Heart right ventricle (tissue), 16 donors: ENCODE measurements around the gene ATP2A1. TPM values are rescaled to one million over a fixed set of nuclear protein-coding genes. Genes with fewer than 3 reads are reported as not detected.

ENCODE experiments used
- ATAC-seq, 8 donors: fragments of 200-7000 bp; cut with Tn5 transposase; one replicate each; pipeline ENCODE4 v1.9.1; 2020; ENCODE audit warnings: mild to moderate bottlenecking in 8 of 8, moderate library complexity in 8 of 8, moderate number of reproducible peaks in 1 of 8
- DNase-seq, 2 donors: peaks; one replicate each; pipeline ENCODE4 v3.0.0-alpha.2; 2020
- H3K27ac ChIP-seq, 10 donors: fragments of 200-600 bp; sonication (generic) in 2 of 10; one replicate each; pipeline versions ENCODE4 v1.5.0 to v1.8.0; 2020 to 2022; ENCODE audit warnings: mild to moderate bottlenecking in 3 of 10
- H3K27me3 ChIP-seq, 7 donors: fragments of 200-600 bp; one replicate each; pipeline ENCODE4 v1.8.0; 2021 to 2022; ENCODE audit warnings: mild to moderate bottlenecking in 2 of 7
- H3K36me3 ChIP-seq, 9 donors: fragments of 200-600 bp; sonication (generic) in 1 of 9; one replicate each; pipeline versions ENCODE4 v1.5.0 to v1.8.0; 2020 to 2022; ENCODE audit warnings: mild to moderate bottlenecking in 2 of 9
- H3K4me1 ChIP-seq, 9 donors: fragments of 200-600 bp; sonication (generic) in 1 of 9; one replicate each; pipeline versions ENCODE4 v1.5.0 to v1.8.0; 2020 to 2022; ENCODE audit warnings: mild to moderate bottlenecking in 4 of 9
- H3K4me3 ChIP-seq, 10 donors: fragments of 200-600 bp; sonication (generic) in 2 of 10; one replicate each; pipeline versions ENCODE4 v1.5.0 to v1.8.0; 2020 to 2022; ENCODE audit warnings: mild to moderate bottlenecking in 7 of 10, moderate library complexity in 2 of 10
- H3K9me3 ChIP-seq, 11 donors: fragments of 200-600 bp in 10 of 11; sonication (generic) in 2 of 11; one replicate each; pipeline versions ENCODE4 v1.5.0 to v1.8.0; 2013 to 2022; ENCODE audit warnings: mild to moderate bottlenecking in 2 of 11, control low read depth in 1 of 11, moderate library complexity in 1 of 11
- CTCF ChIP-seq, 9 donors: fragments of 200-600 bp; sonication (generic) in 2 of 9; IDR thresholded peaks; one replicate each; pipeline versions ENCODE4 v1.5.0 to v1.8.0; 2021 to 2022; ENCODE audit warnings: antibody characterized with exemption in 9 of 9, mild to moderate bottlenecking in 5 of 9, moderate library complexity in 1 of 9
- WGBS, 2 donors: extraction: QIAGEN DNeasy Blood & Tissue Kit; methylation state at CpG; one replicate each; pipeline ENCODE4 v1.1.7; 2013; ENCODE audit warnings: inconsistent platforms in 1 of 2; 5-methylcytosine and 5-hydroxymethylcytosine counted together
- intact Hi-C, 10 donors: fragments of 100-400 bp; cut with DNase I; formaldehyde crosslinking; loops; one replicate each; pipeline versions ENCODE4 v1.11.1 to v1.14.2; 2022
- microRNA-seq, 2 donors: library from miRNA; unstranded; fragments of <30 nt; microRNA quantifications; one replicate each; pipeline ENCODE4 v1.2.0, GENCODE V29; 2021
- polyA plus RNA-seq, 2 donors: library from polyadenylated mRNA; stranded (reverse); fragments of 200-250 nt; gene quantifications; one replicate each; pipeline ENCODE4 v1.2.3, GENCODE V29; 2013
- total RNA-seq, 10 donors: library from RNA; stranded (reverse); fragmentation: NEBNext Ultra II Directional in 3 of 10; extraction: Animal tissue kit (Norgen Biotek cat#: 25700) in 3 of 10; gene quantifications; one replicate each; pipeline versions ENCODE4 v1.2.1 to v1.2.4, GENCODE V29; 2021 to 2023
- donor health status: Arrhythmogenic right ventricular cardiomyopathy.
- donor health status: ischemic (EF 13 %, LVEDD 7.1; RV severe dilation, severe dysfunction).
- donor health status: healthy with polysubstance abuse.
- donor health status: DM: no; HTN: yes; CAD: no.
- donor health status: DM: no; HTN: no; CAD: no.
- donor health status: ischemic (EF 25% LVEDD 6.9; RV normal size, moderate dysfunction).
- donor health status: ischemic (EF 25% LVEDD 5.7; RV mildly dilated, moderate dysfunction).
- donor health status: healthy.
- donor health status: DM: yes; HTN: yes; CAD: no.
- donor health status: Ischemic cardiomyopathy.
- donor health status: ischemic (EF 35%, LVEDD 5.7; RV mildly dilated, moderate dysfunction).
- donor health status: nonischemic (EF 11% LVEDD 7.7; RV severe dilation, severe dysfunction).
- donor health status: DM: yes; HTN: yes; CAD: no.
- donor health status: PGD.
- donor health status: ischemic (EF 29% LVEDD 5.4; RV normal size, mild dysfunction).
- donor health status: nonischemic (EF 23%, LVEDD 6.1; RV moderate dilation, normal function).

ATP2A1 gene
- total and polyA plus RNA-seq, 12 donors: 0.13 to 1.0 (median 0.23) TPM

GRCh38 chr16:28946681-28947080, 68.4 kb downstream of the ATP2A1 start:
- H3K36me3 ChIP-seq: no peaks in the 10 kb centered on the region
- 76 to 90% methylated on average over 4 of the region's 4 CpGs for WGBS, 2 donors
- peaks cover 3 to 21% (median 14%) of the 10 kb centered on the region in 9 donors for H3K4me1 ChIP-seq
- ATAC-seq (no peak), DNase-seq (no peak)
- H3K9me3 ChIP-seq: no peaks in the 10 kb centered on the region
- intact Hi-C loops: loop anchor here in 6 of 10 donors (5.0 to 10.0 kb wide), 5 partner anchors 72 to 392 kb away; partner anchors contain the start of genes SH2B1 (in 4 of the 6), ATXN2L (in 2 of the 6), ATP2A1 (in 1 of the 6) and SGF29 (in 1 of the 6)
- TF ChIP-seq CTCF (IDR thresholded peaks at IDR 0.05): no peak
- H3K27ac ChIP-seq: no peak overlapping the region
- no peaks in the 10 kb centered on the region for H3K27me3 ChIP-seq
- no peak overlapping the region for H3K4me3 ChIP-seq

- Histone ChIP-seq H3K27ac (peak within 1 kb of the TSS; percentile 19 to 94 (median 90)), H3K27me3 (no peaks in the 10 kb centered on the region), H3K4me1 (peaks cover 6 to 23% (median 16%) of the 10 kb centered on the region in 9 donors), H3K36me3 (peaks cover 0 to 39% (median 12%) of the 10 kb centered on the region in 9 donors), H3K4me3 (peak within 1 kb of the TSS; percentile 75 to 99 (median 92)), H3K9me3 (no peaks in the 10 kb centered on the region)
- intact Hi-C loops: loop anchor here in 2 of 10 donors (1.0 to 5.0 kb wide), 3 partner anchors 26 to 89 kb away; partner anchors contain the start of genes RABEP2 (in 2 of the 2) and SH2B1 (in 1 of the 2)
- no peak for TF ChIP-seq CTCF (IDR thresholded peaks at IDR 0.05)
- WGBS, 2 donors: 0 to 1% methylated on average over 77 to 79 of the region's 79 CpGs
- peak; percentile 99 to 100 for DNase-seq
- ATAC-seq: peak; percentile 97 to 100 (median 98)
Observed at GRCh38 chr16:28950648-28951409, 72.5 kb downstream of the ATP2A1 start, which contains the start of gene NFATC2IP. Gene NFATC2IP (plus strand): TSS chr16:28950937. CDS start chr16:28951012, 75 bp downstream.

DNA sequence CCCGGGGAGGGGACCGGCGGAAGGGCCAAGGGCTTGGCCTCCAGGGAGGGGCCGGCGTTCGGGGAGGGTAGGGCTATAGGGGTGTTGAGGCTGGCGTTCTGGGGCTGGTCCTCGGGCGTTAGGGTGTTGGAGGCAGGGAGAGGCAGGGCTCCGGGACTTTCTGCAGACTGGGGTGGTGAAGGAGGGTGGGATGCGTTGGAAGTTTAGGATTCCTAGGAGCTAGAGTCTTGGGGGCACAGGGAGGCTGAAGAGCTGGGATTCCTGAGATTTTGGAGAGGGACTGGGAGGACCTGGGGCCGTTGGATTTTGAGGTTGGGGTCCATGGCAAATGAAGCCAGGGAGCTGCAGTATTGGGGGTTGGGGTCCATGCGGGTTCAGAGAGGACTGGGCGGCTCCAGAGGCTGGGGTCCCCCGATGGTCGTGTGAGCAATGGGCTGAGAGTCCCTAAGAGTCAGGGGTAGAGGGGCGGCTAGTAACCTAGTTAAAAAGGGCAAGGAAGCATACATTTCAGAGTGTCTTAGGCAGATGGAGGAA, 73.2 kb downstream of the ATP2A1 start:
- intact Hi-C loops: loop anchor here in 2 of 10 donors (2.0 to 5.0 kb wide), 2 partner anchors 27 to 89 kb away; partner anchors contain the start of genes RABEP2 (in 1 of the 2) and SH2B1 (in 1 of the 2)
- WGBS, 2 donors: 1 to 2% methylated on average over 17 of the region's 17 CpGs
- peaks cover 0 to 45% (median 12%) of the 10 kb centered on the region in 9 donors for H3K36me3 ChIP-seq
- H3K9me3 ChIP-seq: no peaks in the 10 kb centered on the region
- ATAC-seq: peak in 6 of 8 donors; percentile 6 to 76 (median 27)
- TF ChIP-seq CTCF (IDR thresholded peaks at IDR 0.05): no peak
- H3K4me1 ChIP-seq: peaks cover 6 to 21% (median 14%) of the 10 kb centered on the region in 9 donors
- peak overlapping the region; percentile 75 to 99 (median 92) for H3K4me3 ChIP-seq
- peak in 1 of 2 donors; percentile 56 for DNase-seq
- peak overlapping the region; percentile 19 to 94 (median 90) for H3K27ac ChIP-seq
- H3K27me3 ChIP-seq: no peaks in the 10 kb centered on the region

Small RNAs within 50 kb of the gene (microRNA-seq; reads per million reads assigned to microRNA genes)
- gene MIR4721: 0 reads per million in 2 donors

Other genes starting within 250 kb of the ATP2A1 start
- under 1 TPM in 1 of 10 donors, not detected in 9; 0.61 TPM for gene NPIPB8, start 240.4 kb upstream of the ATP2A1 start, total RNA-seq
- not detected for gene NPIPB8, start 240.4 kb upstream of the ATP2A1 start, polyA plus RNA-seq
- 100 to 1,000 TPM; 256 to 544 (median 401) TPM for gene EIF3C, start 167.0 kb upstream of the ATP2A1 start, total RNA-seq
- 1,000 to 10,000 TPM in 1 of 2 donors, 100 to 1,000 TPM in 1; 549 to 1,102 TPM for gene EIF3C, start 167.0 kb upstream of the ATP2A1 start, polyA plus RNA-seq
- gene NPIPB9, start 126.7 kb upstream of the ATP2A1 start, total RNA-seq: 1 to 10 TPM in 1 of 10 donors, under 1 TPM in 4, not detected in 5; 0.22 to 1.3 (median 0.59) TPM
- 1 to 10 TPM in 1 of 2 donors, under 1 TPM in 1; 0.10 to 1.4 TPM for gene NPIPB9, start 126.7 kb upstream of the ATP2A1 start, polyA plus RNA-seq
- gene ATXN2L, start 55.5 kb upstream of the ATP2A1 start, total RNA-seq: 10 to 100 TPM; 37.4 to 66.2 (median 45.9) TPM
- gene ATXN2L, start 55.5 kb upstream of the ATP2A1 start, polyA plus RNA-seq: 10 to 100 TPM; 36.0 to 99.9 TPM
- gene TUFM, start 32.1 kb upstream of the ATP2A1 start, total RNA-seq: 100 to 1,000 TPM; 193 to 250 (median 236) TPM
- gene TUFM, start 32.1 kb upstream of the ATP2A1 start, polyA plus RNA-seq: 100 to 1,000 TPM; 286 to 362 TPM
- gene SH2B1, start 14.6 kb upstream of the ATP2A1 start, total RNA-seq: 10 to 100 TPM; 30.6 to 54.5 (median 36.6) TPM
- 10 to 100 TPM; 30.2 to 72.1 TPM for gene SH2B1, start 14.6 kb upstream of the ATP2A1 start, polyA plus RNA-seq
- 10 to 100 TPM; 11.8 to 20.0 (median 15.5) TPM for gene RABEP2, start 46.8 kb downstream of the ATP2A1 start, total RNA-seq
- 10 to 100 TPM; 18.7 to 47.6 TPM for gene RABEP2, start 46.8 kb downstream of the ATP2A1 start, polyA plus RNA-seq
- under 1 TPM in 1 of 10 donors, not detected in 9; 0.19 TPM for gene CD19, start 53.5 kb downstream of the ATP2A1 start, total RNA-seq
- under 1 TPM in 1 of 2 donors, not detected in 1; 0.06 TPM for gene CD19, start 53.5 kb downstream of the ATP2A1 start, polyA plus RNA-seq
- 10 to 100 TPM; 13.8 to 22.5 (median 17.0) TPM for gene NFATC2IP, start 72.4 kb downstream of the ATP2A1 start, total RNA-seq
- 10 to 100 TPM; 15.7 to 24.4 TPM for gene NFATC2IP, start 72.4 kb downstream of the ATP2A1 start, polyA plus RNA-seq
- gene SPNS1, start 96.3 kb downstream of the ATP2A1 start, total RNA-seq: 10 to 100 TPM; 12.9 to 23.3 (median 17.2) TPM
- gene SPNS1, start 96.3 kb downstream of the ATP2A1 start, polyA plus RNA-seq: 10 to 100 TPM; 42.5 to 44.5 TPM
- 1 to 10 TPM in 6 of 10 donors, under 1 TPM in 4; 0.35 to 6.7 (median 1.6) TPM for gene LAT, start 106.6 kb downstream of the ATP2A1 start, total RNA-seq
- 1 to 10 TPM; 1.8 to 7.2 TPM for gene LAT, start 106.6 kb downstream of the ATP2A1 start, polyA plus RNA-seq